ENCODE measurements around the gene EVA1A.

DNA sequence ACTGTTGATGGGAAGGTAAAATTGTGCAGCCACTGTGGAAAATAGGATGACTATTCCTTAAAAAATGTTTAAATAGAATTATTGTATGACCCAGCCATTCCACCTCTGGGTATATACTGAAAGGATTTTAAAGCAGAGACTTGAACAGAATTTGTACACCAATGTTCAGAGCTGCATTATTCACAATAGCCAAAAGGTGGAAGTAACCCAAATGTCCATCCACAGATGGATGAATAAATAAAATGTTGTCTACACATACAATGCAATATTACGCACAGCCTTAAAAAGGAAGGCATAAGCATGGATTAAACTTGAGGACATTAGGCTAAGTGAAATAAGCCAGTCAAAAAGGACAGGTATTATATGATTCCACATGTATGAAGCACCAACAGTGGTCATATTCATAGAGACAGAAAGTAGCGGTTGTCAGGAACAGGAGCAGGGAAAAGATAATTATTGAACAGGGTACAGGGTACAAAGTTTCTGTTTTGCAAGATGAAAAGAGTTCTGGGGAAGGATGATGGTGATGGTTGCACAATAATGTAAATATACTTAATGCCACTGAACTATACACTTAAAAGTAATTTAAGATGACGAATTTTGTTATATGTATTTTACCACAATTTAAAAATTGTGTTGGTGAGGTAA lies 39.4 kb downstream of the EVA1A start:
- TF ChIP-seq, protein P1, sequence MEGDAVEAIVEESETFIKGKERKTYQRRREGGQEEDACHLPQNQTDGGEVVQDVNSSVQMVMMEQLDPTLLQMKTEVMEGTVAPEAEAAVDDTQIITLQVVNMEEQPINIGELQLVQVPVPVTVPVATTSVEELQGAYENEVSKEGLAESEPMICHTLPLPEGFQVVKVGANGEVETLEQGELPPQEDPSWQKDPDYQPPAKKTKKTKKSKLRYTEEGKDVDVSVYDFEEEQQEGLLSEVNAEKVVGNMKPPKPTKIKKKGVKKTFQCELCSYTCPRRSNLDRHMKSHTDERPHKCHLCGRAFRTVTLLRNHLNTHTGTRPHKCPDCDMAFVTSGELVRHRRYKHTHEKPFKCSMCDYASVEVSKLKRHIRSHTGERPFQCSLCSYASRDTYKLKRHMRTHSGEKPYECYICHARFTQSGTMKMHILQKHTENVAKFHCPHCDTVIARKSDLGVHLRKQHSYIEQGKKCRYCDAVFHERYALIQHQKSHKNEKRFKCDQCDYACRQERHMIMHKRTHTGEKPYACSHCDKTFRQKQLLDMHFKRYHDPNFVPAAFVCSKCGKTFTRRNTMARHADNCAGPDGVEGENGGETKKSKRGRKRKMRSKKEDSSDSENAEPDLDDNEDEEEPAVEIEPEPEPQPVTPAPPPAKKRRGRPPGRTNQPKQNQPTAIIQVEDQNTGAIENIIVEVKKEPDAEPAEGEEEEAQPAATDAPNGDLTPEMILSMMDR (IDR thresholded peaks at IDR 0.05): no peak
- no peak for TF ChIP-seq POLR2A (IDR thresholded peaks at IDR 0.05)

All from tibial nerve (tissue), 3 donors.